ENCODE data around the gene GRIK1. TPM values are rescaled to one million over a fixed set of nuclear protein-coding genes. Genes with fewer than 3 reads are reported as not detected.

GRIK1 gene
- total RNA-seq, 3 donors from 2014 or later, result 0.38 to 0.41 TPM; not detected in 1

- Histone ChIP-seq H3K4me3 (no peak overlapping the region), H3K36me3 (ENCODE audit: low read depth) (no peaks in the 10 kb centered on the region), H3K9me3 (no peaks in the 10 kb centered on the region), H3K4me1 (ENCODE audit: low read depth) (no peaks in the 10 kb centered on the region)
- intact Hi-C loops (cut with DNase I, micrococcal nuclease), result no loop called here
- TF ChIP-seq CTCF (IDR thresholded peaks at IDR 0.05), result no peak
- ATAC-seq (no peak), DNase-seq (no peak)
Observed at GRCh38 chr21:29547998-29548397, 391.8 kb downstream of the GRIK1 start.

- Histone ChIP-seq H3K4me1 (ENCODE audit: low read depth) (no peaks in the 10 kb centered on the region), H3K4me3 (no peak overlapping the region), H3K9me3 (no peaks in the 10 kb centered on the region), H3K36me3 (ENCODE audit: low read depth) (no peaks in the 10 kb centered on the region)
- intact Hi-C loops (cut with DNase I, micrococcal nuclease), result no loop called here
- no peak for TF ChIP-seq CTCF (IDR thresholded peaks at IDR 0.05)
- DNase-seq (no peak), ATAC-seq (no peak)
Observed at GRCh38 chr21:29546071-29546470, 393.7 kb downstream of the GRIK1 start.

- no peak for TF ChIP-seq CTCF (IDR thresholded peaks at IDR 0.05)
- intact Hi-C loops (cut with DNase I, micrococcal nuclease), result no loop called here
- Histone ChIP-seq H3K36me3 (ENCODE audit: low read depth) (no peaks in the 10 kb centered on the region), H3K4me3 (no peak overlapping the region), H3K4me1 (ENCODE audit: low read depth) (no peaks in the 10 kb centered on the region), H3K9me3 (no peaks in the 10 kb centered on the region)
- ATAC-seq (no peak), DNase-seq (no peak)
Observed at GRCh38 chr21:29540289-29540688, 399.5 kb downstream of the GRIK1 start.

GRCh38 chr21:29538115-29538514 lies 401.7 kb downstream of the GRIK1 start:
- ATAC-seq (no peak), DNase-seq (no peak)
- Histone ChIP-seq H3K36me3 (ENCODE audit: low read depth) (no peaks in the 10 kb centered on the region), H3K9me3 (no peaks in the 10 kb centered on the region), H3K4me3 (no peak overlapping the region), H3K4me1 (ENCODE audit: low read depth) (no peaks in the 10 kb centered on the region)
- TF ChIP-seq CTCF (IDR thresholded peaks at IDR 0.05), result no peak
- intact Hi-C loops (cut with DNase I, micrococcal nuclease), result no loop called here

- Histone ChIP-seq H3K36me3 (ENCODE audit: low read depth) (no peaks in the 10 kb centered on the region), H3K4me3 (no peak overlapping the region), H3K9me3 (no peaks in the 10 kb centered on the region), H3K4me1 (ENCODE audit: low read depth) (no peaks in the 10 kb centered on the region)
- no peak for TF ChIP-seq CTCF (IDR thresholded peaks at IDR 0.05)
- intact Hi-C loops (cut with DNase I, micrococcal nuclease), result no loop called here
- DNase-seq (no peak), ATAC-seq (no peak)
Observed at GRCh38 chr21:29534448-29534847, 405.3 kb downstream of the GRIK1 start.

GRCh38 chr21:29529139-29529538 lies 410.7 kb downstream of the GRIK1 start:
- Histone ChIP-seq H3K36me3 (ENCODE audit: low read depth) (no peaks in the 10 kb centered on the region), H3K4me3 (no peak overlapping the region), H3K9me3 (peaks cover 19% of the 10 kb centered on the region), H3K4me1 (ENCODE audit: low read depth) (no peaks in the 10 kb centered on the region)
- TF ChIP-seq CTCF (IDR thresholded peaks at IDR 0.05), result no peak
- no peak for DNase-seq
- no peak for ATAC-seq
- intact Hi-C loops (cut with DNase I, micrococcal nuclease), result no loop called here

All from mucosa of descending colon (tissue), 3 donors.